Measurements from ENCODE around the gene ARPP19.
A peak's percentile ranks its signal among the peaks of the same experiment; 100 is the strongest.

Gene ARPP19

GRCh38 chr15:52524223-52525136 lies 44.4 kb downstream of the ARPP19 start:
- H3K27ac ChIP-seq = no peak overlapping the region
- no peak for DNase-seq (ENCODE audit: low spot score)
- CTCF ChIA-PET = interaction anchor here (0.6 kb wide), 1 partner anchor 187 kb away, joined by 4 read pairs; no protein-coding TSS in a partner anchor
- TF ChIP-seq CTCF (conservative IDR thresholded peaks at IDR 0.05; ENCODE audit: low read depth) = no peak
- POLR2A ChIA-PET (ENCODE audit: low non-redundant PET) = interaction anchor here (0.6 kb wide), 1 partner anchor 1616 kb away, joined by 5 read pairs; the partner anchor contains the start of gene AP4E1

- no peak for DNase-seq (ENCODE audit: low spot score)
- ChIA-PET POLR2A (ENCODE audit: low non-redundant PET) (no interaction called here), CTCF (interaction anchor here (0.6 kb wide), 1 partner anchor 186 kb away, joined by 4 read pairs; no protein-coding TSS in a partner anchor)
Measured at GRCh38 chr15:52523647-52524046, 45.2 kb downstream of the ARPP19 start.

GRCh38 chr15:52523192-52523591 lies 45.6 kb downstream of the ARPP19 start:
- POLR2A ChIA-PET (ENCODE audit: low non-redundant PET) = no interaction called here
- H3K27ac ChIP-seq = no peak overlapping the region
- CTCF ChIA-PET = no interaction called here
- DNase-seq (ENCODE audit: low spot score) = peak; percentile 81
- no peak for TF ChIP-seq CTCF (conservative IDR thresholded peaks at IDR 0.05; ENCODE audit: low read depth)

More at GRCh38 chr15:52523647-52524046, 45.2 kb downstream of the ARPP19 start:
- H3K27ac ChIP-seq = no peak overlapping the region
- TF ChIP-seq CTCF (conservative IDR thresholded peaks at IDR 0.05; ENCODE audit: low read depth) = no peak

GRCh38 chr15:52521682-52522081 lies 47.1 kb downstream of the ARPP19 start:
- H3K27ac ChIP-seq = no peak overlapping the region
- POLR2A ChIA-PET (ENCODE audit: low non-redundant PET) = no interaction called here
- DNase-seq (ENCODE audit: low spot score) = no peak
- CTCF ChIA-PET = no interaction called here
- no peak for TF ChIP-seq CTCF (conservative IDR thresholded peaks at IDR 0.05; ENCODE audit: low read depth)

- ChIA-PET CTCF (no interaction called here), POLR2A (ENCODE audit: low non-redundant PET) (no interaction called here)
- no peak overlapping the region for H3K27ac ChIP-seq
- DNase-seq (ENCODE audit: low spot score) = no peak
- no peak for TF ChIP-seq CTCF (conservative IDR thresholded peaks at IDR 0.05; ENCODE audit: low read depth)
Measured at GRCh38 chr15:52520421-52520820, 48.4 kb downstream of the ARPP19 start.

- POLR2A ChIA-PET (ENCODE audit: low non-redundant PET) = no interaction called here
Measured at GRCh38 chr15:52518487-52519371, 50.1 kb downstream of the ARPP19 start.

More at GRCh38 chr15:52518487-52519371, 50.1 kb downstream of the ARPP19 start:
- CTCF ChIA-PET = no interaction called here
- no peak for TF ChIP-seq CTCF (conservative IDR thresholded peaks at IDR 0.05; ENCODE audit: low read depth)
- H3K27ac ChIP-seq = no peak overlapping the region
- DNase-seq (ENCODE audit: low spot score) = no peak
